HG03469 (cell line): Measurements from ENCODE around the gene TBCD.

Experiments used
- ATAC-seq: cut with Tn5 transposase; IDR thresholded peaks from one replicate; pipeline ENCODE4 v1.9.1; 2021; ENCODE audit warnings: mild to moderate bottlenecking, moderate library complexity, moderate number of reproducible peaks; ENCODE audit not compliant: unreplicated experiment

TBCD gene

GRCh38 chr17:82751571-82752370, at the start of gene TBCD:
Gene TBCD (plus strand): TSS chr17:82752065. CDS start chr17:82752194, 129 bp downstream.
- ATAC-seq, result peak; percentile 36

- ATAC-seq, result no peak
Observed at GRCh38 chr17:82702231-82702927, 49.5 kb upstream of the TBCD start.

- no peak for ATAC-seq
Observed at GRCh38 chr17:82703036-82703745, 48.7 kb upstream of the TBCD start.

GRCh38 chr17:82703935-82704865, 47.7 kb upstream of the TBCD start:
- ATAC-seq, result no peak

- no peak for ATAC-seq
Observed at GRCh38 chr17:82704886-82705285, 47.0 kb upstream of the TBCD start.

GRCh38 chr17:82705756-82706155, 46.1 kb upstream of the TBCD start:
- no peak for ATAC-seq

- no peak for ATAC-seq
Observed at GRCh38 chr17:82709024-82709675, 42.7 kb upstream of the TBCD start.

- ATAC-seq, result no peak
Observed at GRCh38 chr17:82709676-82710498, 42.0 kb upstream of the TBCD start.

GRCh38 chr17:82710499-82711232, 41.2 kb upstream of the TBCD start:
- no peak for ATAC-seq

- ATAC-seq, result no peak
Observed at GRCh38 chr17:82713071-82713723, 38.7 kb upstream of the TBCD start.

- peak; percentile 32 for ATAC-seq
Observed at GRCh38 chr17:82716203-82717010, 35.5 kb upstream of the TBCD start, which contains the start of gene FN3KRP. Gene FN3KRP (plus strand): TSS chr17:82716706. CDS start chr17:82716756, 50 bp downstream.

GRCh38 chr17:82718986-82719685, 32.7 kb upstream of the TBCD start:
- ATAC-seq, result no peak

- no peak for ATAC-seq
Observed at GRCh38 chr17:82720204-82720603, 31.7 kb upstream of the TBCD start.

- no peak for ATAC-seq
Observed at GRCh38 chr17:82722341-82723013, 29.4 kb upstream of the TBCD start.

GRCh38 chr17:82723169-82723807, 28.6 kb upstream of the TBCD start:
- ATAC-seq, result no peak
